CD4-positive, alpha-beta T cell (primary cell): Measurements from ENCODE around the gene SRPRB. TPM values are rescaled to one million over a fixed set of nuclear protein-coding genes. Genes with fewer than 3 reads are reported as not detected.

Source experiments
- ATAC-seq: fragments of 200-7000 bp; cut with Tn5 transposase; one replicate; pipeline ENCODE4 v1.10.0; 2022; ENCODE audit warnings: mild to moderate bottlenecking; ENCODE audit not compliant: poor library complexity
- CTCF ChIA-PET: fragments of 350-600 bp; sonication (Branson Sonifier 250); formaldehyde crosslinking; loops from one replicate; lab custom pipeline; 2021; ENCODE audit warnings: antibody characterized with exemption, inconsistent platforms; lab: Charles Lee
- POLR2A ChIA-PET: fragments of 350-600 bp; sonication (Branson Sonifier 250); formaldehyde crosslinking; loops from one replicate; lab custom pipeline; 2021; ENCODE audit warnings: antibody characterized with exemption, inconsistent platforms; lab: Charles Lee
- DNase-seq, 14 experiments: peaks; one replicate each; pipeline ENCODE4 v3.0.0-alpha.2; 2013 to 2020; ENCODE audit warnings: mixed read lengths in 2 of 14
- H3K27ac ChIP-seq, 2 donors: one replicate each; pipeline versions ENCODE4 v1.5.1 to v1.7.0; 2013; ENCODE audit warnings: low read length in 2 of 2, low read depth in 1 of 2, mild to moderate bottlenecking in 1 of 2
- H3K27me3 ChIP-seq, 2 experiments: 1 replicate in 1 of 2; 2 replicates in 1 of 2; pipeline versions ENCODE4 v1.6.1 to v1.7.0; 2013; ENCODE audit warnings: low read length in 2 of 2, control low read depth in 1 of 2, mild to moderate bottlenecking in 1 of 2, moderate library complexity in 1 of 2; ENCODE audit not compliant: insufficient read depth in 2 of 2, control insufficient read depth in 1 of 2
- H3K36me3 ChIP-seq: one replicate; pipeline ENCODE4 v1.6.1; 2013; ENCODE audit warnings: low read length, control low read depth; ENCODE audit not compliant: insufficient read depth
- H3K4me1 ChIP-seq: one replicate; pipeline ENCODE4 v1.6.1; 2013; ENCODE audit warnings: low read length, control low read depth; ENCODE audit not compliant: insufficient read depth
- H3K4me3 ChIP-seq: one replicate; pipeline ENCODE4 v1.5.1; 2013; ENCODE audit warnings: mild to moderate bottlenecking, low read length, moderate library complexity
- H3K9me3 ChIP-seq, 2 experiments: 1 replicate in 1 of 2; 2 replicates in 1 of 2; pipeline versions ENCODE4 v1.6.1 to v1.7.0; 2013; ENCODE audit warnings: low read length in 2 of 2, mild to moderate bottlenecking in 2 of 2, control low read depth in 1 of 2, moderate library complexity in 1 of 2; ENCODE audit not compliant: control insufficient read depth in 1 of 2, insufficient read depth in 1 of 2
- H3K27ac Mint-ChIP-seq: one replicate; pipeline ENCODE4 v1.8.0; 2020; ENCODE audit warnings: mixed read lengths
- H3K27me3 Mint-ChIP-seq: one replicate; pipeline ENCODE4 v1.8.0; 2021; ENCODE audit warnings: mixed read lengths
- H3K36me3 Mint-ChIP-seq: one replicate; pipeline ENCODE4 v1.8.0; 2021; ENCODE audit warnings: low read depth, mixed read lengths
- H3K4me1 Mint-ChIP-seq: one replicate; pipeline ENCODE4 v1.8.0; 2021; ENCODE audit warnings: low read depth, mixed read lengths
- H3K4me3 Mint-ChIP-seq: one replicate; pipeline ENCODE4 v1.8.0; 2020; ENCODE audit warnings: mild to moderate bottlenecking, mixed read lengths
- H3K9me3 Mint-ChIP-seq: one replicate; pipeline ENCODE4 v1.8.0; 2020; ENCODE audit warnings: mixed read lengths
- intact Hi-C, 2 experiments: fragments of 100-400 bp; cut with DNase I in 1 of 2; cut with micrococcal nuclease in 1 of 2; formaldehyde crosslinking; loops; one replicate each; pipeline versions ENCODE4 v1.15.1 to v1.9.0; 2023 to 2025; cut with DNase I, micrococcal nuclease
- total RNA-seq, 174 experiments: library from RNA in 2 of 174; stranded (reverse) in 2 of 174; gene quantifications; one replicate each; pipeline ENCODE4 v1.2.3 and lab custom pipeline; 2021 to 2026
- TF ChIP-seq, protein P1 (sequence below): fragments of 200-600 bp; IDR thresholded peaks from one replicate; pipeline ENCODE4 v1.8.0; 2022; ENCODE audit warnings: antibody characterized with exemption, mild to moderate bottlenecking

Gene SRPRB
- total RNA-seq, 2 experiments from 2014 or later, result 19.1 to 19.9 TPM

DNA sequence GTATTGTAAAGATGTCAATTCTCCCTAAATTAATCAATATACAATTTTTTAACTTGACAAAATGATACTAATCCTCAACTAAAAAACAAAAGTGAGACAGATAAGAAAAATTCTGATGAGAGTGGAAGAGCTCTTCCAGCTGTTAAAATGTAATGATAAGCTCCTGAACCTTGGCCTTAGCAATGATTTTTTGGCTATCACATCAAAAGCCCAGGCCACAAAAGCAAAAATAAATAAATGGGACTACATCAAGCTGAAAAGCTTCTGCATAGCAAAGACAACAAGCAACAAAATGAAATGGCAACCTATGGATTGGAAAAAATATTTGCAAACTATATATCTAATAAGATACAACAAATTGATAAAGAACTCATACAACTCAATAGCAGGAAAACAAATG is 24.0 kb upstream of the SRPRB start:
- ATAC-seq, result no peak
- Mint-ChIP-seq H3K4me1 (no peaks in the 10 kb centered on the region), H3K36me3 (no peaks in the 10 kb centered on the region), H3K4me3 (no peak overlapping the region), H3K27ac (no peak overlapping the region), H3K9me3 (no peaks in the 10 kb centered on the region), H3K27me3 (peaks cover 40% of the 10 kb centered on the region)
- TF ChIP-seq, protein P1, sequence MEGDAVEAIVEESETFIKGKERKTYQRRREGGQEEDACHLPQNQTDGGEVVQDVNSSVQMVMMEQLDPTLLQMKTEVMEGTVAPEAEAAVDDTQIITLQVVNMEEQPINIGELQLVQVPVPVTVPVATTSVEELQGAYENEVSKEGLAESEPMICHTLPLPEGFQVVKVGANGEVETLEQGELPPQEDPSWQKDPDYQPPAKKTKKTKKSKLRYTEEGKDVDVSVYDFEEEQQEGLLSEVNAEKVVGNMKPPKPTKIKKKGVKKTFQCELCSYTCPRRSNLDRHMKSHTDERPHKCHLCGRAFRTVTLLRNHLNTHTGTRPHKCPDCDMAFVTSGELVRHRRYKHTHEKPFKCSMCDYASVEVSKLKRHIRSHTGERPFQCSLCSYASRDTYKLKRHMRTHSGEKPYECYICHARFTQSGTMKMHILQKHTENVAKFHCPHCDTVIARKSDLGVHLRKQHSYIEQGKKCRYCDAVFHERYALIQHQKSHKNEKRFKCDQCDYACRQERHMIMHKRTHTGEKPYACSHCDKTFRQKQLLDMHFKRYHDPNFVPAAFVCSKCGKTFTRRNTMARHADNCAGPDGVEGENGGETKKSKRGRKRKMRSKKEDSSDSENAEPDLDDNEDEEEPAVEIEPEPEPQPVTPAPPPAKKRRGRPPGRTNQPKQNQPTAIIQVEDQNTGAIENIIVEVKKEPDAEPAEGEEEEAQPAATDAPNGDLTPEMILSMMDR, result no peak
- Histone ChIP-seq H3K27ac (no peak overlapping the region), H3K36me3 (no peaks in the 10 kb centered on the region), H3K9me3 (peaks cover 0 to 5% of the 10 kb centered on the region in 2 experiments), H3K27me3 (peaks cover 6 to 14% of the 10 kb centered on the region in 2 experiments), H3K4me3 (no peak overlapping the region), H3K4me1 (no peaks in the 10 kb centered on the region)
- no peak for DNase-seq
- ChIA-PET CTCF (no interaction called here), POLR2A (no interaction called here)
- intact Hi-C loops, result no loop called here

DNA sequence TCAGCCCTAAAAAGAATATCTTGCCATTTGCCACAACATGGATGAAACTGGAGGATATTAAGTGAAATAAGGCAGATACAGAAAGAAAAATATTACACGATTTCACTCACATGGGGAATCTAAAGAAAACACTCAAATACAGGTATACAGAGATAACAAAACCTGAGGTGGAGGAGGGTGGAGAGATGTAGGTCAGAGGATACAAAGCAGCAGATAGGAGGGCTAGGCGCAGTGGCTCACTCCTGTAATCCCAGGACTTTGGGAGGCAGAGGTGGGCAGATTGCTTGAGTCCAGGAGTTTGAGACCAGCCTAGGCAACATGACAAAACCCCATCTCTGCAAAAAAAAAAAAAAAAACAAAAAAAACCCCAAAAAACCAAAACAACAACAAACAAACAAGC is 23.2 kb upstream of the SRPRB start:
- peaks cover 0 to 5% of the 10 kb centered on the region in 2 experiments for H3K9me3 ChIP-seq
- intact Hi-C loops, result no loop called here
- H3K4me1 ChIP-seq, result no peaks in the 10 kb centered on the region
- H3K27me3 Mint-ChIP-seq, result peaks cover 49% of the 10 kb centered on the region
- peaks cover 6 to 14% of the 10 kb centered on the region in 2 experiments for H3K27me3 ChIP-seq
- H3K36me3 ChIP-seq, result no peaks in the 10 kb centered on the region
- no peak overlapping the region for H3K27ac Mint-ChIP-seq
- H3K4me3 Mint-ChIP-seq, result no peak overlapping the region
- no peak for DNase-seq
- ChIA-PET CTCF (no interaction called here), POLR2A (no interaction called here)
- H3K36me3 Mint-ChIP-seq, result no peaks in the 10 kb centered on the region
- H3K4me1 Mint-ChIP-seq, result no peaks in the 10 kb centered on the region
- no peak overlapping the region for H3K4me3 ChIP-seq
- H3K27ac ChIP-seq, result no peak overlapping the region
- TF ChIP-seq, protein P1, result no peak
- no peaks in the 10 kb centered on the region for H3K9me3 Mint-ChIP-seq
- ATAC-seq, result no peak

DNA sequence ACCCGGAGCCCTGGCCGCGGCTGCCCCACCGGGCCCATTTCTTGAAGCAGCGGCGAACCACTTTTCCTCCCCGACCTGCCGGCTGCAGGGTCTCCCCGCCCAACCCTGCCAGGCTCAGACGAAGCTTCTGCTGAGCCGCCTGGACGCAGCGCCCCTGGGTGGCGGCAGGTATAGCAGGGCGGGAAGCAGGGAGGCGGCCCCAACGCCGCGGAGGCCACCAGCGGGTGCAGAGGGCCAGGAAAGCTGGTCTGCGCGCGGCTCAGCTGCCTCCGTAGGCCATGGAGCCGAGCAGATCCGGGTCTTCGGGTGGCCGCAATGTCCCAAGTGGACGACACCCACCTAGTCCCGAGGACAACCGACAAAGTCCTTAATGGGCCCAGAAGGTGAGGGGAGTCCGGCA is 21.9 kb upstream of the SRPRB start:
- intact Hi-C loops, result no loop called here
- Mint-ChIP-seq H3K27ac (no peak overlapping the region), H3K36me3 (no peaks in the 10 kb centered on the region), H3K4me1 (no peaks in the 10 kb centered on the region), H3K9me3 (no peaks in the 10 kb centered on the region), H3K27me3 (peaks cover 53% of the 10 kb centered on the region), H3K4me3 (no peak overlapping the region)
- peaks cover 6 to 14% of the 10 kb centered on the region in 2 experiments for H3K27me3 ChIP-seq
- ChIA-PET CTCF (no interaction called here), POLR2A (no interaction called here)
- DNase-seq (no peak), ATAC-seq (no peak)
- TF ChIP-seq, protein P1, result no peak
- no peak overlapping the region for H3K4me3 ChIP-seq
- H3K9me3 ChIP-seq, result peaks cover 0 to 5% of the 10 kb centered on the region in 2 experiments
- H3K4me1 ChIP-seq, result no peaks in the 10 kb centered on the region
- no peak overlapping the region for H3K27ac ChIP-seq
- no peaks in the 10 kb centered on the region for H3K36me3 ChIP-seq
